Mesenchymal stem cell (in vitro differentiated cells and primary cell): ENCODE data around the gene C1orf116.

Experiments
- DNase-seq: peaks from one replicate; pipeline ENCODE4 v3.0.0-alpha.2; 2013
- H2AFZ ChIP-seq: one replicate; pipeline ENCODE4 v1.6.1; 2013; ENCODE audit warnings: low read depth, mild to moderate bottlenecking, control low read depth, inconsistent platforms, low read length, moderate library complexity
- H2AK5ac ChIP-seq: 2 replicates; pipeline ENCODE4 v1.6.1; 2013; ENCODE audit warnings: low read length, moderate library complexity, mild to moderate bottlenecking, inconsistent platforms; ENCODE audit not compliant: severe bottlenecking
- H2BK120ac ChIP-seq: one replicate; pipeline ENCODE4 v1.6.1; 2013; ENCODE audit warnings: low read depth, mild to moderate bottlenecking, inconsistent platforms, low read length, moderate library complexity
- H2BK12ac ChIP-seq, 2 experiments: one replicate each; pipeline ENCODE4 v1.6.1; 2013; ENCODE audit warnings: inconsistent platforms in 2 of 2, low read length in 2 of 2, mild to moderate bottlenecking in 2 of 2, moderate library complexity in 2 of 2, control low read depth in 1 of 2
- H2BK15ac ChIP-seq: one replicate; pipeline ENCODE4 v1.6.1; 2013; ENCODE audit warnings: mild to moderate bottlenecking, low read depth, inconsistent platforms; ENCODE audit not compliant: poor library complexity, severe bottlenecking
- H2BK5ac ChIP-seq: 2 replicates; pipeline ENCODE4 v1.6.1; 2013; ENCODE audit warnings: low read depth, mild to moderate bottlenecking, low read length, control low read depth, inconsistent platforms; ENCODE audit not compliant: poor library complexity, severe bottlenecking
- H3K14ac ChIP-seq, 2 experiments: one replicate each; pipeline ENCODE4 v1.6.1; 2013; ENCODE audit warnings: inconsistent platforms in 2 of 2, low read length in 2 of 2, control low read depth in 1 of 2, mild to moderate bottlenecking in 1 of 2, moderate library complexity in 1 of 2
- H3K18ac ChIP-seq, 2 experiments: one replicate each; pipeline ENCODE4 v1.6.1; 2013; ENCODE audit warnings: inconsistent platforms in 2 of 2, low read length in 2 of 2, control low read depth in 1 of 2, low read depth in 1 of 2, mild to moderate bottlenecking in 1 of 2
- H3K23ac ChIP-seq, 2 experiments: one replicate each; pipeline ENCODE4 v1.6.1; 2013; ENCODE audit warnings: inconsistent platforms in 2 of 2, low read length in 2 of 2, mild to moderate bottlenecking in 2 of 2, moderate library complexity in 2 of 2, control low read depth in 1 of 2
- H3K27ac ChIP-seq: 2 replicates; pipeline ENCODE4 v1.5.1; 2013; ENCODE audit warnings: mild to moderate bottlenecking, moderate library complexity, low read length, control low read depth, inconsistent platforms; ENCODE audit not compliant: poor library complexity, severe bottlenecking
- H3K27me3 ChIP-seq, 2 experiments: 2 replicates each; pipeline versions ENCODE4 v1.6.1 to v1.7.0; 2013; ENCODE audit warnings: low read length in 2 of 2, mild to moderate bottlenecking in 2 of 2, moderate library complexity in 2 of 2, control low read depth in 1 of 2, inconsistent platforms in 1 of 2; ENCODE audit not compliant: control insufficient read depth in 1 of 2, insufficient read depth in 1 of 2
- H3K36me3 ChIP-seq, 2 experiments: 2 replicates each; pipeline versions ENCODE4 v1.6.1 to v1.7.0; 2013; ENCODE audit warnings: low read length in 2 of 2, control low read depth in 1 of 2, inconsistent platforms in 1 of 2, low read depth in 1 of 2, mild to moderate bottlenecking in 1 of 2; ENCODE audit not compliant: insufficient read depth in 2 of 2, control insufficient read depth in 1 of 2
- H3K4ac ChIP-seq, 2 experiments: one replicate each; pipeline ENCODE4 v1.6.1; 2013; ENCODE audit warnings: inconsistent platforms in 2 of 2, low read length in 2 of 2, mild to moderate bottlenecking in 2 of 2, moderate library complexity in 2 of 2, control low read depth in 1 of 2, low read depth in 1 of 2
- H3K4me1 ChIP-seq: 2 replicates; pipeline ENCODE4 v1.6.1; 2013; ENCODE audit warnings: low read depth, low read length, control low read depth; ENCODE audit not compliant: control insufficient read depth, insufficient read depth
- H3K4me2 ChIP-seq: 2 replicates; pipeline ENCODE4 v1.6.1; 2013; ENCODE audit warnings: low read length, mild to moderate bottlenecking, inconsistent platforms; ENCODE audit not compliant: poor library complexity, severe bottlenecking
- H3K4me3 ChIP-seq, 2 experiments: 2 replicates each; pipeline versions ENCODE4 v1.5.1 to v1.7.0; 2013; ENCODE audit warnings: low read length in 2 of 2, mild to moderate bottlenecking in 2 of 2, control low read depth in 1 of 2, low read depth in 1 of 2; ENCODE audit not compliant: insufficient read depth in 1 of 2
- H3K79me1 ChIP-seq: replicated peaks from 2 replicates; pipeline ENCODE4 v1.6.1; 2013; ENCODE audit warnings: mild to moderate bottlenecking, control low read depth, low read length, inconsistent platforms; ENCODE audit not compliant: poor library complexity, severe bottlenecking
- H3K9ac ChIP-seq: 2 replicates; pipeline ENCODE4 v1.7.0; 2013; ENCODE audit warnings: mild to moderate bottlenecking, low read length, moderate library complexity
- H3K9me3 ChIP-seq: 2 replicates; pipeline ENCODE4 v1.7.0; 2013; ENCODE audit warnings: mild to moderate bottlenecking, low read length; ENCODE audit not compliant: control insufficient read depth
- H4K8ac ChIP-seq: one replicate; pipeline ENCODE4 v1.6.1; 2013; ENCODE audit warnings: inconsistent platforms, mild to moderate bottlenecking, low read length, moderate library complexity
- H4K91ac ChIP-seq: one replicate; pipeline ENCODE4 v1.6.1; 2013; ENCODE audit warnings: mild to moderate bottlenecking, low read length, inconsistent platforms
- WGBS: methylation state at CpG from one replicate; pipeline ENCODE4 v1.1.7; 2013; ENCODE audit warnings: mixed read lengths; 5-methylcytosine and 5-hydroxymethylcytosine counted together

Gene C1orf116

GRCh38 chr1:207019661-207020060 lies 12.9 kb downstream of the C1orf116 start:
- Histone ChIP-seq H3K4me3 (no peak overlapping the region), H3K9ac (no peak overlapping the region), H3K4ac (no peak overlapping the region), H3K14ac (no peak overlapping the region), H2AFZ (no peak overlapping the region), H2BK12ac (no peak overlapping the region), H3K9me3 (no peaks in the 10 kb centered on the region), H2BK5ac (no peak overlapping the region), H3K18ac (no peak overlapping the region), H3K27ac (no peak overlapping the region), H3K27me3 (peaks cover 0 to 2% of the 10 kb centered on the region in 2 experiments), H2AK5ac (no peak overlapping the region), H4K8ac (no peak overlapping the region), H3K79me1 (no peaks in the 10 kb centered on the region), H3K23ac (no peak overlapping the region), H3K4me2 (no peak overlapping the region), H2BK15ac (no peak overlapping the region), H3K4me1 (peaks cover 11% of the 10 kb centered on the region), H4K91ac (no peak overlapping the region), H3K36me3 (no peaks in the 10 kb centered on the region), H2BK120ac (no peak overlapping the region)
- DNase-seq: no peak
- 81% methylated on average over 1 of the region's 2 CpGs for WGBS

DNA sequence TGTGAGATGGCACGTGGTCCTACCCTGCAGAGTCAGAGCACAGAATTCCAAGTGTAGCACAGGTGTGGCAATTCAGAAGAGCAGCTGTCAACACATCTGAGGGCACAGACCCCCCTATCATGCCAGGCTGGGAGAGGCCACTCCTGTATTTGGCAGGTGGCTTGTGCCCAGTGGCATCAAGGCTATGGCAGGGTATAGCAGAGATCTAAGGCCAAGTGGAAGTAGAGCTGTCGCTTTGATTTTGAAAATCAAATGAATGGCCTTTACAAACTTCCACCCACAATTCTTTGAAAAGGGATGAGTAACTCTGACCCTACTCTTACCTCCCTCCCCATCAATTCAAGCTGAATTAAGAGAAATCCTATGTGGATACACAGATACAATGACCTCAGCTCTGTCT lies 13.4 kb downstream of the C1orf116 start:
- 76% methylated on average over 2 of the region's 2 CpGs for WGBS

GRCh38 chr1:207018707-207019106 lies 13.8 kb downstream of the C1orf116 start:
- Histone ChIP-seq H3K14ac (no peak overlapping the region), H2BK12ac (no peak overlapping the region), H4K8ac (no peak overlapping the region), H2BK120ac (no peak overlapping the region), H3K4me3 (no peak overlapping the region), H3K9ac (no peak overlapping the region), H3K79me1 (no peaks in the 10 kb centered on the region), H3K27ac (no peak overlapping the region), H3K18ac (no peak overlapping the region), H3K36me3 (no peaks in the 10 kb centered on the region), H4K91ac (no peak overlapping the region), H3K4ac (no peak overlapping the region), H3K9me3 (no peaks in the 10 kb centered on the region), H2AFZ (no peak overlapping the region), H3K27me3 (peaks cover 0 to 4% of the 10 kb centered on the region in 2 experiments), H2AK5ac (no peak overlapping the region), H2BK15ac (no peak overlapping the region), H3K4me1 (peaks cover 3% of the 10 kb centered on the region), H2BK5ac (no peak overlapping the region), H3K23ac (no peak overlapping the region), H3K4me2 (no peak overlapping the region)
- 79% methylated on average over 4 of the region's 4 CpGs for WGBS
- DNase-seq: no peak

More for the DNA sequence above, 13.4 kb downstream of the C1orf116 start:
- no peak overlapping the region for H3K9ac ChIP-seq
- no peaks in the 10 kb centered on the region for H3K9me3 ChIP-seq
- no peak overlapping the region for H4K8ac ChIP-seq
- H2AK5ac ChIP-seq: no peak overlapping the region
- H3K4me2 ChIP-seq: no peak overlapping the region
- H3K4ac ChIP-seq: no peak overlapping the region
- peaks cover 0 to 4% of the 10 kb centered on the region in 2 experiments for H3K27me3 ChIP-seq
- no peak overlapping the region for H2AFZ ChIP-seq
- H3K18ac ChIP-seq: no peak overlapping the region
- no peaks in the 10 kb centered on the region for H3K79me1 ChIP-seq
- H3K36me3 ChIP-seq: no peaks in the 10 kb centered on the region
- H3K4me1 ChIP-seq: peaks cover 6% of the 10 kb centered on the region
- H3K27ac ChIP-seq: no peak overlapping the region
- H2BK5ac ChIP-seq: no peak overlapping the region
- no peak overlapping the region for H3K14ac ChIP-seq
- H2BK120ac ChIP-seq: no peak overlapping the region
- no peak overlapping the region for H4K91ac ChIP-seq
- H3K23ac ChIP-seq: no peak overlapping the region
- DNase-seq: no peak
- H2BK12ac ChIP-seq: no peak overlapping the region
- H3K4me3 ChIP-seq: no peak overlapping the region
- H2BK15ac ChIP-seq: no peak overlapping the region

- no peak overlapping the region for H2BK120ac ChIP-seq
- H2BK5ac ChIP-seq: no peak overlapping the region
- H2AFZ ChIP-seq: no peak overlapping the region
- H3K36me3 ChIP-seq: no peaks in the 10 kb centered on the region
- no peak overlapping the region for H3K18ac ChIP-seq
- WGBS: 81% methylated on average over 6 of the region's 7 CpGs
- DNase-seq: no peak
- H4K8ac ChIP-seq: no peak overlapping the region
- no peak overlapping the region for H2AK5ac ChIP-seq
- H3K4me3 ChIP-seq: no peak overlapping the region
- no peak overlapping the region for H3K27ac ChIP-seq
- H3K9ac ChIP-seq: no peak overlapping the region
- no peak overlapping the region for H2BK15ac ChIP-seq
- no peak overlapping the region for H3K23ac ChIP-seq
- no peak overlapping the region for H3K4me2 ChIP-seq
- H3K79me1 ChIP-seq: no peaks in the 10 kb centered on the region
- H4K91ac ChIP-seq: no peak overlapping the region
- no peak overlapping the region for H3K4ac ChIP-seq
- H3K14ac ChIP-seq: no peak overlapping the region
- H2BK12ac ChIP-seq: no peak overlapping the region
- H3K4me1 ChIP-seq: peaks cover 3% of the 10 kb centered on the region
- H3K27me3 ChIP-seq: peaks cover 0 to 7% of the 10 kb centered on the region in 2 experiments
- no peaks in the 10 kb centered on the region for H3K9me3 ChIP-seq
Observed at GRCh38 chr1:207017615-207018559, 14.7 kb downstream of the C1orf116 start.
